ENCODE results near the gene OR52N1.

The OR52N1 gene

GRCh38 chr11:5783255-5783654 is 7.8 kb downstream of the OR52N1 start, which contains the start of gene OR52N5:
Gene OR52N5, minus strand, starts transcription at chr11:5783355. Its CDS starts 4,721 bp downstream, at chr11:5778634.
- no peak for TF ChIP-seq CTCF (IDR thresholded peaks at IDR 0.05; ENCODE audit: insufficient read depth, low read depth, low read length, missing control alignments)
- H3K4me3 ChIP-seq (ENCODE audit: low read length) = no peak within 1 kb of the TSS
- DNase-seq (ENCODE audit: low read depth) = no peak

- no peak for TF ChIP-seq CTCF (IDR thresholded peaks at IDR 0.05; ENCODE audit: insufficient read depth, low read depth, low read length, missing control alignments)
- DNase-seq (ENCODE audit: low read depth) = peak; percentile 44
- no peak overlapping the region for H3K4me3 ChIP-seq (ENCODE audit: low read length)
Measured at GRCh38 chr11:5767056-5767455, 24.0 kb downstream of the OR52N1 start.

GRCh38 chr11:5753943-5754342 is 37.1 kb downstream of the OR52N1 start, which contains the start of gene OR52N4:
Gene OR52N4, plus strand, starts transcription at chr11:5754243. Its CDS starts 498 bp downstream, at chr11:5754741.
- H3K4me3 ChIP-seq (ENCODE audit: low read length) = no peak within 1 kb of the TSS

DNA sequence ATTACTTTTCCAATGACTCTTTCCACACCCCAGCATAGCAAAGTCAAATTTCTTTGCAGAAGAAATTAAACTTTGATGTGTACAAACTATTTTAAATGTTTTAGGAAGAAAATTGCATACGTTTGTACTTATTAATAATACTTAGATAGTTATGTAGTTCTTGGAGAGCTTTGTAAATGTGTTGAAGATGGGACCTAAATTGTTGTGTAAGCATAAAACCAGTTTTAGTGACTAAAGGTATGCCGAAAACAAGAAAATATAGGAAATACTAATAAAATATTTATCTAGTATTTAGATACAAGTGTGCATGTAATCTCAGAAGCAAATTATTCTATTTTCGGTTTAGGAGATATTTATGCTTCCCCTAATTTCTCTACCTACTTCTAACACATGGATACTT is 41.2 kb downstream of the OR52N1 start:
- TF ChIP-seq CTCF (IDR thresholded peaks at IDR 0.05; ENCODE audit: insufficient read depth, low read depth, low read length, missing control alignments) = no peak
- DNase-seq (ENCODE audit: low read depth) = no peak
- H3K4me3 ChIP-seq (ENCODE audit: low read length) = no peak overlapping the region

More at GRCh38 chr11:5753943-5754342, 37.1 kb downstream of the OR52N1 start, which contains the start of gene OR52N4:
- DNase-seq (ENCODE audit: low read depth) = no peak
- TF ChIP-seq CTCF (IDR thresholded peaks at IDR 0.05; ENCODE audit: insufficient read depth, low read depth, low read length, missing control alignments) = no peak

GRCh38 chr11:5746614-5747013 is 44.5 kb downstream of the OR52N1 start:
- no peak for TF ChIP-seq CTCF (IDR thresholded peaks at IDR 0.05; ENCODE audit: insufficient read depth, low read depth, low read length, missing control alignments)
- H3K4me3 ChIP-seq (ENCODE audit: low read length) = no peak overlapping the region
- no peak for DNase-seq (ENCODE audit: low read depth)

DNA sequence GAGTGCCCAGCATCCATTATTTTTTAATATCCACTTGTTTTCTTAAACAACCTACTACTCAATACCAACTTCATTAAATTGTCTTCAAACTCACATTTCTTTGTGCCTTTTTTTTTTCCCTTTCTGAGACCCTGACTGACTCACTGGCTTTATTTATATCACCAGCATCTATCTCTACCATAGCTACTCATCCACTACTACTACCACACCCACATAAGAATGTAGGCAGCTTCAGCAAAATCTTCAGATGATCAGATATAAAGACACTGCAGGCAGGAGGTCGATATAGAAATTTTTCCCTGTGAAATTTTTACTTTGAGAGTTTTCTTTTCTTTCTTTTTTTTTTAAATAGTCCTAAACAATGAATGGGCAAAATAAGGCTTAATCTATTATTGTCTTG is 52.6 kb downstream of the OR52N1 start:
- TF ChIP-seq CTCF (IDR thresholded peaks at IDR 0.05; ENCODE audit: insufficient read depth, low read depth, low read length, missing control alignments) = no peak
- H3K4me3 ChIP-seq (ENCODE audit: low read length) = no peak overlapping the region
- DNase-seq (ENCODE audit: low read depth) = no peak

DNA sequence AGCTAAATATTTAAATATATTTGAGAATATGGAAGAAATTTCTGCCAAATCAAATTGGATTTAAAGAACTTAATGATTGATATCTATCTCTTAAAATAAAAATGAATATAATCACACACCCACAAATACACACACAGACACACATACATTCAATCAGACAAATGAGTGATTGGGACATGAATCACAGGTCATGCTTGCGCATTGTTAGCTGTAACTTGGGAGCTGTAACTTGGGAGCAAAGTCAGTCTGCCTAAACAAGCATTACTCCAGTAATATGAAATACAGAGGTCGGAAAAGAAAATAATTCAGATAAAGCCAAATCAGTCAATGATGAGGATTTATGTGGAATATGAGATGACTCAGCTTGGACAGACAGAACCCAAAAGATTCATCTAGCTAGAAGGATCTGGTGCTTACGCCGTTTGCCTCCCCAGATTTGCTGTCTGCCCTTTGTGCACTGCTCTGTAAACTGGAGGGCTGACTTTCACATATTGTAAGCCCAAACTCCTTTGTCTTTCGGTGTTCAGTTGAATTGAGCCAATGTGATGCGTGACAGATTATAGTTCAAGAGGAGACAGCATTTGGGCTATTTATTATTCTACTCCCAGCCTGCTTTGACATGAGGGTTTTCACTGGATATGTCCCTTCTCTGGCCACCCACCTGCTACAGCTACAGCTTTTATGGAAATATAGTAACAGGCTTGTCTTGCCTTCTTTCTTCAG is 53.2 kb downstream of the OR52N1 start:
- DNase-seq (ENCODE audit: low read depth) = peak; percentile 46
- TF ChIP-seq CTCF (IDR thresholded peaks at IDR 0.05; ENCODE audit: insufficient read depth, low read depth, low read length, missing control alignments) = no peak
- no peak overlapping the region for H3K4me3 ChIP-seq (ENCODE audit: low read length)

Measured in epithelial cell of esophagus (primary cell).